Upper lobe of left lung (tissue), 6 donors: ENCODE data around the gene SBNO1. TPM values are rescaled to one million over a fixed set of nuclear protein-coding genes. Genes with fewer than 3 reads are reported as not detected.
A peak's percentile ranks its signal among the peaks of the same experiment; 100 is the strongest.

ENCODE experiments used
- ATAC-seq, 2 donors: fragments of 200-7000 bp; cut with Tn5 transposase; one replicate each; pipeline ENCODE4 v1.9.1; 2022; ENCODE audit warnings: mild to moderate bottlenecking in 2 of 2, moderate library complexity in 2 of 2; ENCODE audit not compliant: low FRiP score in 2 of 2
- DNase-seq, 2 donors: peaks; one replicate each; pipeline ENCODE4 v3.0.0-alpha.2; 2019 to 2020
- H3K27ac ChIP-seq, 4 donors: fragments of 200-600 bp; sonication (generic); one replicate each; pipeline ENCODE4 v1.5.1; 2016 to 2019
- H3K27me3 ChIP-seq, 4 donors: fragments of 200-600 bp; sonication (generic); one replicate each; pipeline ENCODE4 v1.5.1; 2017 to 2019
- H3K36me3 ChIP-seq, 4 donors: fragments of 200-600 bp; sonication (generic); one replicate each; pipeline ENCODE4 v1.5.1; 2016 to 2019
- H3K4me1 ChIP-seq, 4 donors: fragments of 200-600 bp; sonication (generic); one replicate each; pipeline ENCODE4 v1.5.1; 2018 to 2019
- H3K4me3 ChIP-seq, 4 donors: fragments of 200-600 bp; sonication (generic); one replicate each; pipeline ENCODE4 v1.5.1; 2017 to 2019; ENCODE audit warnings: mild to moderate bottlenecking in 2 of 4, moderate library complexity in 1 of 4
- H3K9me3 ChIP-seq, 4 donors: fragments of 200-600 bp; sonication (generic); one replicate each; pipeline ENCODE4 v1.5.1; 2018 to 2019
- CTCF ChIP-seq, 6 experiments: fragments of 450-650 bp in 4 of 6; fragments of 200-600 bp in 2 of 6; sonication (generic) in 2 of 6; IDR thresholded peaks; one replicate each; pipeline ENCODE4 v1.5.1; 2016 to 2019; ENCODE audit warnings: antibody characterized with exemption in 6 of 6
- EP300 ChIP-seq, 4 donors: sonication (generic); formaldehyde crosslinking; IDR thresholded peaks; one replicate each; pipeline ENCODE4 v1.5.1; 2017; ENCODE audit warnings: antibody characterized with exemption in 4 of 4, control low read depth in 2 of 4
- POLR2A ChIP-seq, 4 donors: fragments of 450-650 bp; IDR thresholded peaks; one replicate each; pipeline ENCODE4 v1.5.1; 2016 to 2017; ENCODE audit warnings: antibody characterized with exemption in 4 of 4, mild to moderate bottlenecking in 2 of 4
- POLR2AphosphoS5 ChIP-seq, 2 donors: sonication (generic); formaldehyde crosslinking; IDR thresholded peaks; one replicate each; pipeline ENCODE4 v1.5.1; 2017; ENCODE audit warnings: antibody characterized with exemption in 2 of 2
- WGBS, 2 donors: methylation state at CpG; one replicate each; pipeline ENCODE4 v1.1.5; 2017 to 2018; 5-methylcytosine and 5-hydroxymethylcytosine counted together
- total RNA-seq, 6 donors: library from RNA; depleted of rRNA in 4 of 6; stranded (reverse); fragments of >200 nt in 4 of 6; gene quantifications; one replicate each; pipeline versions ENCODE4 v1.1.0 to v1.2.1, GENCODE V29; 2016 to 2021
- donor health status: DM: no; HTN: no; CAD: no; lungs with moderate emphysema.
- donor health status: DM: no; HTN: yes; CAD: no; lungs with severe emphysema.

Gene SBNO1
- total RNA-seq, 6 donors from 2014 or later = 7.5 to 25.2 (median 20.3) TPM

DNA sequence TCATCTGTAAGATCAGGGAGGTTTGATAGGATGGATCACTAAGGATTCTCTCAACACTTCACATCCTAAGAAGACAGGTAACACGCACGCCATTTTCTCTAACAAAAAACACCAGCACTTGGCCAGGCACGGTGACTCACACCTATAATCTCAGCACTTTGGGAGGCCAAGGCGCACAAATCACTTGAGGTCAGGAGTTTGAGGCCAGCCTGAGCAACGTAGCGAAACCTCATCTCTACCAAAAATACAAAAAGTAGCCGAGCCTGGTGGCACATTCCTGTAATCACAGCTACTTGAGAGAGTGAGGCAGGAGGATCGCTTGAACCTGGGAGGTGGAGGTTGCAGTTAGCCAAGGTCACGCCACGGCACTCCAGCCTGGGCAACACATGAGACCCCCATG, 82.5 kb downstream of the SBNO1 start:
- Histone ChIP-seq H3K36me3 (no peaks in the 10 kb centered on the region), H3K27me3 (no peaks in the 10 kb centered on the region), H3K9me3 (no peaks in the 10 kb centered on the region), H3K4me3 (no peak overlapping the region), H3K27ac (no peak overlapping the region), H3K4me1 (peaks cover 0 to 4% (median 0%) of the 10 kb centered on the region in 4 donors)
- WGBS, 2 donors = 88 to 90% methylated on average over 10 of the region's 10 CpGs
- DNase-seq (no peak), ATAC-seq (no peak)
- TF ChIP-seq EP300 (IDR thresholded peaks at IDR 0.05) (no peak), POLR2AphosphoS5 (IDR thresholded peaks at IDR 0.05) (no peak), CTCF (IDR thresholded peaks at IDR 0.05) (no peak), POLR2A (IDR thresholded peaks at IDR 0.05) (no peak)

- ATAC-seq (no peak), DNase-seq (no peak)
- Histone ChIP-seq H3K9me3 (no peaks in the 10 kb centered on the region), H3K4me3 (no peak overlapping the region), H3K36me3 (no peaks in the 10 kb centered on the region), H3K27me3 (no peaks in the 10 kb centered on the region), H3K4me1 (peaks cover 0 to 4% (median 0%) of the 10 kb centered on the region in 4 donors), H3K27ac (no peak overlapping the region)
- TF ChIP-seq EP300 (IDR thresholded peaks at IDR 0.05) (no peak), POLR2A (IDR thresholded peaks at IDR 0.05) (no peak), POLR2AphosphoS5 (IDR thresholded peaks at IDR 0.05) (no peak), CTCF (IDR thresholded peaks at IDR 0.05) (no peak)
- 63 to 75% methylated on average over 2 of the region's 2 CpGs for WGBS, 2 donors
Measured at GRCh38 chr12:123280971-123281370, 83.7 kb downstream of the SBNO1 start.

GRCh38 chr12:123278101-123278627, 86.5 kb downstream of the SBNO1 start:
- Histone ChIP-seq H3K4me3 (no peak overlapping the region), H3K27me3 (no peaks in the 10 kb centered on the region), H3K9me3 (no peaks in the 10 kb centered on the region), H3K4me1 (peaks cover 0 to 4% (median 0%) of the 10 kb centered on the region in 4 donors), H3K27ac (peak overlapping the region; percentile 49 to 61 (median 56)), H3K36me3 (no peaks in the 10 kb centered on the region)
- ATAC-seq (peak in 1 of 2 donors; percentile 67), DNase-seq (no peak)
- 41 to 53% methylated on average over 2 of the region's 2 CpGs for WGBS, 2 donors
- TF ChIP-seq POLR2AphosphoS5 (IDR thresholded peaks at IDR 0.05) (peak in 1 of 2 donors; percentile 70), POLR2A (IDR thresholded peaks at IDR 0.05) (no peak)

GRCh38 chr12:123273166-123273565, 91.5 kb downstream of the SBNO1 start:
- H3K27me3 ChIP-seq = no peaks in the 10 kb centered on the region

More at GRCh38 chr12:123273166-123273565, 91.5 kb downstream of the SBNO1 start:
- H3K36me3 ChIP-seq = no peaks in the 10 kb centered on the region
- ATAC-seq (no peak), DNase-seq (no peak)
- no peak for TF ChIP-seq POLR2A (IDR thresholded peaks at IDR 0.05)
- no peak for TF ChIP-seq POLR2AphosphoS5 (IDR thresholded peaks at IDR 0.05)
- no peak for TF ChIP-seq CTCF (IDR thresholded peaks at IDR 0.05)
- TF ChIP-seq EP300 (IDR thresholded peaks at IDR 0.05) = no peak
- 89 to 91% methylated on average over 15 of the region's 15 CpGs for WGBS, 2 donors
- H3K4me1 ChIP-seq = peaks cover 28 to 36% (median 34%) of the 10 kb centered on the region in 4 donors
- no peak overlapping the region for H3K27ac ChIP-seq
- H3K4me3 ChIP-seq = no peak overlapping the region
- no peaks in the 10 kb centered on the region for H3K9me3 ChIP-seq
